ENCODE measurements around the gene FHIP1A. TPM values are rescaled to one million over a fixed set of nuclear protein-coding genes. Genes with fewer than 3 reads are reported as not detected.

The FHIP1A gene
- total and polyA plus RNA-seq, 2 donors (not counting 3 experiments of a cell fraction or from before 2014, with no cell fraction given), result 0.19 to 0.58 TPM

- DNase-seq (ENCODE audit: low read depth, low spot score), result no peak
- no peaks in the 10 kb centered on the region for H3K4me1 ChIP-seq (ENCODE audit: control insufficient read depth, extremely low read depth, insufficient read depth, low read length)
- H3K9me1 ChIP-seq (replicated peaks; ENCODE audit: control insufficient read depth, extremely low read depth, insufficient read depth, low read length), result no peaks in the 10 kb centered on the region
- no peak overlapping the region for H3K9ac ChIP-seq (replicated peaks; ENCODE audit: extremely low read depth, insufficient read depth, low read length)
- no peaks in the 10 kb centered on the region for H3K79me2 ChIP-seq (ENCODE audit: control insufficient read depth, insufficient read depth, low read length)
- no TSS peak for BruUV-seq (replicated peaks)
- H3K36me3 ChIP-seq (ENCODE audit: control insufficient read depth in 2 of 2, extremely low read depth in 1 of 2, insufficient read depth in 2 of 2, low read length in 2 of 2), result no peaks in the 10 kb centered on the region
- TF ChIP-seq MAX (IDR thresholded peaks at IDR 0.05; ENCODE audit: insufficient read depth, insufficient read length) (no peak), POLR2A (IDR thresholded peaks at IDR 0.05; ENCODE audit: low read depth, low read length) (no peak), GATA2 (IDR thresholded peaks at IDR 0.05; ENCODE audit: insufficient read depth, insufficient read length, low read depth, low read length) (no peak), JUN (IDR thresholded peaks at IDR 0.05; ENCODE audit: borderline replicate concordance, insufficient read depth, insufficient read length, low read depth) (no peak)
- H4K20me1 ChIP-seq (replicated peaks; ENCODE audit: control insufficient read depth, extremely low read depth, insufficient read depth, low read length), result no peaks in the 10 kb centered on the region
- dilution Hi-C loops (cut with MboI; ENCODE audit: extremely low pct_ligation_motif_present, low sequenced_read_pairs) (no loop called here), intact Hi-C loops (cut with micrococcal nuclease) (no loop called here)
- POLR2A ChIA-PET, result no interaction called here
- CTCF ChIA-PET, result no interaction called here
- H3K27ac ChIP-seq (ENCODE audit: insufficient read depth, low read depth, low read length), result no peak overlapping the region
- no peaks in the 10 kb centered on the region for H3K9me3 ChIP-seq (replicated peaks; ENCODE audit: control insufficient read depth, insufficient read depth, low read length)
- no peak overlapping the region for H2AFZ ChIP-seq (ENCODE audit: low read depth, low read length)
- H3K4me3 ChIP-seq (replicated peaks in 1 of 3; ENCODE audit: insufficient read depth in 1 of 3, low read depth in 1 of 3, low read length in 3 of 3), result no peak overlapping the region
- no peak for FAIRE-seq
- H3K27me3 ChIP-seq (ENCODE audit: control insufficient read depth in 2 of 2, insufficient read depth in 2 of 2, low read length in 2 of 2), result no peaks in the 10 kb centered on the region
- no peak overlapping the region for H3K4me2 ChIP-seq (ENCODE audit: insufficient read depth, low read length)
Measured at GRCh38 chr4:151429957-151430570, 21.1 kb downstream of the FHIP1A start.

GRCh38 chr4:151430740-151431457 lies 21.9 kb downstream of the FHIP1A start:
- Histone ChIP-seq H2AFZ (ENCODE audit: low read depth, low read length) (no peak overlapping the region), H3K4me3 (replicated peaks in 1 of 3; ENCODE audit: insufficient read depth in 1 of 3, low read depth in 1 of 3, low read length in 3 of 3) (no peak overlapping the region), H3K4me2 (ENCODE audit: insufficient read depth, low read length) (no peak overlapping the region), H3K36me3 (ENCODE audit: control insufficient read depth in 2 of 2, extremely low read depth in 1 of 2, insufficient read depth in 2 of 2, low read length in 2 of 2) (no peaks in the 10 kb centered on the region), H3K79me2 (ENCODE audit: control insufficient read depth, insufficient read depth, low read length) (no peaks in the 10 kb centered on the region), H3K27ac (ENCODE audit: insufficient read depth, low read depth, low read length) (no peak overlapping the region), H3K4me1 (ENCODE audit: control insufficient read depth, extremely low read depth, insufficient read depth, low read length) (no peaks in the 10 kb centered on the region), H4K20me1 (replicated peaks; ENCODE audit: control insufficient read depth, extremely low read depth, insufficient read depth, low read length) (no peaks in the 10 kb centered on the region), H3K9me3 (replicated peaks; ENCODE audit: control insufficient read depth, insufficient read depth, low read length) (no peaks in the 10 kb centered on the region), H3K9me1 (replicated peaks; ENCODE audit: control insufficient read depth, extremely low read depth, insufficient read depth, low read length) (no peaks in the 10 kb centered on the region), H3K9ac (replicated peaks; ENCODE audit: extremely low read depth, insufficient read depth, low read length) (no peak overlapping the region), H3K27me3 (ENCODE audit: control insufficient read depth in 2 of 2, insufficient read depth in 2 of 2, low read length in 2 of 2) (no peaks in the 10 kb centered on the region)
- intact Hi-C loops (cut with micrococcal nuclease), result no loop called here
- no peak for FAIRE-seq
- dilution Hi-C loops (cut with MboI; ENCODE audit: extremely low pct_ligation_motif_present, low sequenced_read_pairs), result no loop called here
- TF ChIP-seq MYC (IDR thresholded peaks at IDR 0.05; ENCODE audit: low read depth, low read length) (no peak), MAX (IDR thresholded peaks at IDR 0.05; ENCODE audit: insufficient read depth, insufficient read length) (no peak), FOS (IDR thresholded peaks at IDR 0.05; ENCODE audit: borderline replicate concordance, insufficient read depth, low read length) (no peak), GATA2 (IDR thresholded peaks at IDR 0.05; ENCODE audit: insufficient read depth, insufficient read length, low read depth, low read length) (no peak), POLR2A (IDR thresholded peaks at IDR 0.05; ENCODE audit: low read depth, low read length) (no peak), POLR2AphosphoS5 (IDR thresholded peaks at IDR 0.05; ENCODE audit: insufficient read depth, low read depth, low read length) (no peak), EZH2 (IDR thresholded peaks at IDR 0.05; ENCODE audit: borderline replicate concordance, low read depth, low read length, severe bottlenecking) (no peak), JUN (IDR thresholded peaks at IDR 0.05; ENCODE audit: borderline replicate concordance, insufficient read depth, insufficient read length, low read depth) (no peak), CTCF (IDR thresholded peaks at IDR 0.05; ENCODE audit: extremely low read depth in 1 of 2, insufficient read depth in 1 of 2, low read depth in 1 of 2, low read length in 2 of 2) (no peak)
- DNase-seq (ENCODE audit: low read depth, low spot score), result no peak
- POLR2A ChIA-PET, result no interaction called here
- CTCF ChIA-PET, result interaction anchor here (1.3 kb wide), 1 partner anchor 25 kb away, joined by 3 read pairs; no protein-coding TSS in a partner anchor
- no TSS peak for BruUV-seq (replicated peaks)
